Psoas muscle (tissue), 8 donors: Measurements from ENCODE around the gene ELFN2. TPM values are rescaled to one million over a fixed set of nuclear protein-coding genes. Genes with fewer than 3 reads are reported as not detected.

ENCODE experiments used
- ATAC-seq, 4 donors: fragments of 200-7000 bp; cut with Tn5 transposase; one replicate each; pipeline ENCODE4 v1.9.1; 2020; ENCODE audit warnings: moderate library complexity in 3 of 4, mild to moderate bottlenecking in 2 of 4
- DNase-seq, 2 donors: peaks; one replicate each; pipeline ENCODE4 v3.0.0-alpha.2; 2020
- H3K27ac ChIP-seq: fragments of 200-600 bp; one replicate; pipeline ENCODE4 v1.8.0; 2022
- H3K27me3 ChIP-seq, 3 donors: fragments of 200-600 bp in 1 of 3; one replicate each; pipeline versions ENCODE4 v1.6.1 to v1.8.0; 2013 to 2022; ENCODE audit warnings: low read length in 2 of 3, mild to moderate bottlenecking in 2 of 3, moderate library complexity in 1 of 3; ENCODE audit not compliant: insufficient read depth in 3 of 3
- H3K36me3 ChIP-seq, 2 donors: fragments of 200-600 bp in 1 of 2; one replicate each; pipeline versions ENCODE4 v1.6.1 to v1.8.0; 2013 to 2022; ENCODE audit warnings: low read depth in 1 of 2, mild to moderate bottlenecking in 1 of 2, moderate library complexity in 1 of 2; ENCODE audit not compliant: insufficient read depth in 1 of 2
- H3K4me1 ChIP-seq: fragments of 200-600 bp; one replicate; pipeline ENCODE4 v1.8.0; 2022
- H3K4me3 ChIP-seq: fragments of 200-600 bp; one replicate; pipeline ENCODE4 v1.8.0; 2022; ENCODE audit warnings: mild to moderate bottlenecking
- H3K9me3 ChIP-seq: fragments of 200-600 bp; one replicate; pipeline ENCODE4 v1.8.0; 2022
- WGBS, 3 donors: extraction: QIAGEN DNeasy Blood & Tissue Kit; methylation state at CpG; one replicate each; pipeline versions ENCODE4 v1.1.6 to v1.1.7; 2013; 5-methylcytosine and 5-hydroxymethylcytosine counted together
- intact Hi-C, 2 donors: fragments of 100-400 bp; cut with DNase I; formaldehyde crosslinking; loops; one replicate each; pipeline versions ENCODE4 v1.11.0 to v1.14.2; 2022
- polyA plus RNA-seq, 3 donors: library from polyadenylated mRNA; stranded (reverse); fragments of 200-250 nt; gene quantifications; one replicate each; pipeline ENCODE4 v1.2.3, GENCODE V29; 2013
- total RNA-seq, 4 donors: library from RNA; stranded (reverse); fragmentation: NEBNext Ultra II Directional in 2 of 4; extraction: Animal tissue kit (Norgen Biotek cat#: 25700) in 2 of 4; gene quantifications; one replicate each; pipeline versions ENCODE4 v1.2.1 to v1.2.4, GENCODE V29; 2021 to 2023
- TF ChIP-seq, protein P1 (sequence below): fragments of 200-600 bp; IDR thresholded peaks from one replicate; pipeline ENCODE4 v1.8.0; 2022; ENCODE audit warnings: antibody characterized with exemption
- donor health status: healthy with polysubstance abuse.
- donor health status: DM: no; HTN: no; CAD: no; lungs with moderate emphysema.
- donor health status: Bipolar disorder and iron deficiency.
- donor health status: healthy.
- donor health status: DM: yes; HTN: yes; CAD: no.
- donor health status: DM: no; HTN: no; CAD: no.
- donor health status: DM: no; HTN: no; CAD: no.
- donor health status: DM: yes; HTN: yes; CAD: no.

ELFN2 gene
- total and polyA plus RNA-seq, 7 donors: 0.01 to 0.05 (median 0.01) TPM; not detected in 4

DNA sequence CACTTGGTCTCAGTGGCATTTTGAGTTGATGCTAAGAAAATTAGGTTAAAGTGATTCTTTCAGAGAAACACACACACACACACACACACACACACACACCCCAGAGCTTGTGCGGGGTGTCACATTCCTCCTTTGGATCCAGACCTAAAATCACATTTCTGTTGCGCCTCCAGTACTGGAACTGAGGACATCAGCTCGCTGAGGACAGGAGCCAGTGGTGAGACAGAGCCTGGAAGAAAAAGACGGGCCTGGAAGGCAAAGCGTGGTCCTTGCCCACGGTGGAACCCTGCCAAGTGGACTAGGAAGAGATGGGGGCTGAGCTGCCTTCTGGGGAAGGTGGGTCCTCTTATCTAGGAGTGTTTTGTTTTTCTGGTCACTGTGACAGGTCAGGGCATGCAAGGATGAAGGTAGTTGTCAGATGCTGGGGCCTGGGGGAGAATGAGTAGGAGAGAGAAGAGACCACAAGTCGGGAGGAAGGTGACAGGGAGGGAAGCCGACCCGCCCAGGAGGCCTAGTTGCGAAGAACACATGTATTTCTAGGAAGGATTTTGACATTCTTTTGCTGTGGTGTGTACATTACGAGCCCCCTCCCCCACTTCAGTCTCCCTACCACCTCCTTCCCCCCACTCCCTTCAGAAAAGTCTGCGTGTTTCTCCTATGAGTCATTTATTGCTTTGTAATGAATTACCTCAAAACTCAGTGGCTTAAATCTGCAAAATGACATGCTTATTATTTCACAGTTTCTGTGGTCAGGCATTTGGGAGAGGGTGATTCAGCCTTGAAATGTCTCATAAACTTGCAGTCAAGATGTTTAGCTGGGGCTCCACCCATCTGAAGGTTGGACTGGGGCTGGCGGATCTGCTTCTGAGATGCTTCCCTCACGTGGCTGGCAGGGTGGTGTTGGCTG lies 4.8 kb upstream of the ELFN2 start:
- TF ChIP-seq, protein P1, sequence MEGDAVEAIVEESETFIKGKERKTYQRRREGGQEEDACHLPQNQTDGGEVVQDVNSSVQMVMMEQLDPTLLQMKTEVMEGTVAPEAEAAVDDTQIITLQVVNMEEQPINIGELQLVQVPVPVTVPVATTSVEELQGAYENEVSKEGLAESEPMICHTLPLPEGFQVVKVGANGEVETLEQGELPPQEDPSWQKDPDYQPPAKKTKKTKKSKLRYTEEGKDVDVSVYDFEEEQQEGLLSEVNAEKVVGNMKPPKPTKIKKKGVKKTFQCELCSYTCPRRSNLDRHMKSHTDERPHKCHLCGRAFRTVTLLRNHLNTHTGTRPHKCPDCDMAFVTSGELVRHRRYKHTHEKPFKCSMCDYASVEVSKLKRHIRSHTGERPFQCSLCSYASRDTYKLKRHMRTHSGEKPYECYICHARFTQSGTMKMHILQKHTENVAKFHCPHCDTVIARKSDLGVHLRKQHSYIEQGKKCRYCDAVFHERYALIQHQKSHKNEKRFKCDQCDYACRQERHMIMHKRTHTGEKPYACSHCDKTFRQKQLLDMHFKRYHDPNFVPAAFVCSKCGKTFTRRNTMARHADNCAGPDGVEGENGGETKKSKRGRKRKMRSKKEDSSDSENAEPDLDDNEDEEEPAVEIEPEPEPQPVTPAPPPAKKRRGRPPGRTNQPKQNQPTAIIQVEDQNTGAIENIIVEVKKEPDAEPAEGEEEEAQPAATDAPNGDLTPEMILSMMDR: no peak
- no peak overlapping the region for H3K27ac ChIP-seq
- no peaks in the 10 kb centered on the region for H3K36me3 ChIP-seq
- no peaks in the 10 kb centered on the region for H3K9me3 ChIP-seq
- no peak overlapping the region for H3K4me3 ChIP-seq
- peaks cover 0 to 89% (median 31%) of the 10 kb centered on the region in 3 donors for H3K27me3 ChIP-seq
- WGBS, 3 donors: 62 to 68% (median 62%) methylated on average over 14 of the region's 14 CpGs
- H3K4me1 ChIP-seq: no peaks in the 10 kb centered on the region
- intact Hi-C loops: no loop called here
- ATAC-seq (no peak), DNase-seq (no peak)

- DNase-seq: no peak
- Histone ChIP-seq H3K4me3 (no peak overlapping the region), H3K9me3 (no peaks in the 10 kb centered on the region), H3K27me3 (peaks cover 0 to 91% (median 33%) of the 10 kb centered on the region in 3 donors), H3K4me1 (no peaks in the 10 kb centered on the region), H3K36me3 (no peaks in the 10 kb centered on the region), H3K27ac (no peak overlapping the region)
- WGBS, 3 donors: 74 to 79% (median 77%) methylated on average over 9 of the region's 9 CpGs
- ATAC-seq: no peak
- intact Hi-C loops: no loop called here
- TF ChIP-seq, protein P1: no peak
Observed at GRCh38 chr22:37431366-37431765, 4.1 kb upstream of the ELFN2 start.

- intact Hi-C loops: no loop called here
- Histone ChIP-seq H3K27ac (no peak overlapping the region), H3K27me3 (peaks cover 0 to 91% (median 36%) of the 10 kb centered on the region in 3 donors), H3K36me3 (no peaks in the 10 kb centered on the region), H3K9me3 (no peaks in the 10 kb centered on the region), H3K4me3 (no peak overlapping the region), H3K4me1 (no peaks in the 10 kb centered on the region)
- TF ChIP-seq, protein P1: no peak
- DNase-seq: no peak
- ATAC-seq: no peak
- WGBS, 3 donors: 70 to 79% (median 78%) methylated on average over 6 of the region's 6 CpGs
Observed at GRCh38 chr22:37430941-37431340, 3.7 kb upstream of the ELFN2 start.

DNA sequence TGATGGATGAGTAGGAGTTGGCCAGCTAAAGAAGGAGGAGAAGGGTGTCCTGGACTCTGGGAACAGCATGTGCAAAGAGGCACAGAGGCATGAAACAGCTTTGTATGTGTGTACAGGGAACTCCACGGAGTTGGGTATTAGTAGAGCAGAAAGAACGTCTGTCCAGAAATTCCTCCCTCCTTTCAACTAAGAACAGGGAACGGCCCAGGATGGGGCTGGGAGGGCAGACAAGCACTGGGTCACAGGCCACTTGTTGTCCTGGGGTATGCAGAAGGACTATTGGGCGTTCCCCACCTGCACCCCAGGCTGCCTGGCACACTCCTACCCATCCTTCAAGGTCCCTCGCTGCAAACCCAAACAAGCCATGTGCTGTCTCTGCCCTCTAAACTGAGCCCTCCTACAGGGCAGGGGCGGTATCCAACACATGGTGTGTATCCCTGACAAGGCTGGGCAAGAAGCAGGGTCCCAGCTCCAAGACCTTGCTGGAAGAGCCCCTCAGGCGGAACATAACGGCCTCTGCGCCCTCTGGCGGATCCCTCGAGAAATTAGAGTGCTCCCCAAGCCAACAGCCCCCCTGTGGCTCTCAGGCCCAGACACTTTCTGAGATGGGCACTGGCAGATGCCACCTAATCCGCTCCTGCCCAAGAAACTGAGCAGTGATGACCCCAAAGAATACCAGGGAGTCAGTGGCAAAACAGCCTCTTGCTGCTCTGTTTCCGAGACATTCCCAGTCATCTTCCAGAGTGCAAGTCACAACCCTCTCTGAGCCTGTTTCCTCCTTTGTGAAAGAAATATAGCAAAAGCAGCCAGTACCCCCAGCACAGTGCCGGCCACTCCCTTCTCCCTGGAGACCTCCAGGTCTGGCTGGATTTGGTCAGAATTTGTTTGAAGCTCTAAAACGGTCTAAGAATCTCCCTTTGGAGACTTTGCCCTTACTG lies 1.6 kb upstream of the ELFN2 start:
- TF ChIP-seq, protein P1: peak; percentile 45
- 26 to 30% (median 27%) methylated on average over 15 of the region's 15 CpGs for WGBS, 3 donors
- intact Hi-C loops: loop anchor here in 1 of 2 donors (10.0 kb wide), 1 partner anchor 114 kb away; no protein-coding TSS in a partner anchor
- DNase-seq: no peak
- Histone ChIP-seq H3K4me3 (no peak overlapping the region), H3K9me3 (no peaks in the 10 kb centered on the region), H3K27ac (no peak overlapping the region), H3K27me3 (peaks cover 0 to 93% (median 38%) of the 10 kb centered on the region in 3 donors), H3K4me1 (no peaks in the 10 kb centered on the region), H3K36me3 (no peaks in the 10 kb centered on the region)
- ATAC-seq: no peak
